ENCODE results near the gene CHRFAM7A. TPM values are rescaled to one million over a fixed set of nuclear protein-coding genes. Genes with fewer than 3 reads are reported as not detected.

The CHRFAM7A gene
- 1.6 and 3.3 TPM in 2 replicates for total RNA-seq

GRCh38 chr15:30392766-30393663, at the start of gene CHRFAM7A:
Gene CHRFAM7A (minus strand): TSS chr15:30393540. CDS start chr15:30383351, 10,189 bp downstream.

GRCh38 chr15:30414160-30414559, 20.8 kb upstream of the CHRFAM7A start, which contains the start of gene GOLGA8R:
Gene GOLGA8R (minus strand): TSS chr15:30414260. CDS start chr15:30414162, 98 bp downstream.

Small RNA genes within 50 kb of the gene (small RNA-seq; reads per million reads assigned to genes)
- not detected for gene AC019322.2
- gene RF00019: not detected
- not detected for gene RF00096
- not detected for gene RN7SL196P

Other genes starting within 250 kb of the CHRFAM7A start
- 0.57 and 2.3 TPM in 2 replicates for gene GOLGA8R, start 20.7 kb upstream of the CHRFAM7A start, total RNA-seq
- gene GOLGA8Q, start 158.5 kb upstream of the CHRFAM7A start, total RNA-seq: 0.33 and 0.48 TPM in 2 replicates
- gene GOLGA8H, start 210.5 kb upstream of the CHRFAM7A start, total RNA-seq: 0.76 and 0.98 TPM in 2 replicates

Measured in vein endothelial cell (primary cell).